Measurements from ENCODE around the gene C5AR1.

Gene C5AR1

DNA sequence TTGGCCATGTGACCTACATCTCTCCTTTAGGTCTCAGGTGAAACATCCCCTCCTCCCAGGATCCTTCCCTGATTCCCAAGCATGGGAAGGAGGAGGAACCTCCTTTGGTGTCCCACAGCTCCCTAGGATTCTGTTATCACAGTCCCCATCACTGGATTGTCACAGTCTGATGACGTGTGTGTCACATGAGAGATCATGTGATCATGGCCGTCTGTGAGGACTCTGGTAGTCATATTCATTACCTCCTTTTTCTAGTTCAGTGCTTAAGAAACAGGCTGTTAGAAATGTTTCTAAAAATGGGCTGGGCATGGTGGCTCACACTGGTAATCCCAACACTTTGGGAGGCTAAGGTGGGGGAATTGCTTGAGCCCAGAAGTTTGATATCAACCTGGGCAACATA lies 42.4 kb downstream of the C5AR1 start:
- in situ Hi-C loops (cut with MboI; ENCODE audit: low sequenced_read_pairs, unreplicated experiment) = no loop called here

DNA sequence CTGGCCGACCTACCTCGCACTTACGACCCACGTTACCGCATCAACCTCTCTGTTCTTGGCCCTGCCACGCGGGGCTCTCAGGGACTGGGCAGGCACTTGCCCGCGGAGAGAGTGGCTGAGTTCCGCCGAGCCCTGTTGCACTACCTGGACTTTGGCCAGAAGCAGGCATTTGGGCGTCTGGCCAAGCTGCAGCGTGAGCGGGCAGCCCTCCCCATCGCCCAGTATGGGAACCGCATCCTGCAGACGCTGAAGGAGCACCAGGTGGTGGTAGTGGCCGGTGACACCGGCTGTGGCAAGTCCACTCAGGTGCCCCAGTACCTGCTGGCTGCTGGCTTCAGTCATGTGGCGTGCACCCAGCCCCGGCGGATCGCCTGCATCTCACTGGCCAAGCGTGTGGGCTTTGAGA lies 43.6 kb downstream of the C5AR1 start:
- DNase-seq (ENCODE audit: low spot score) = no peak
- TF ChIP-seq, protein P1, sequence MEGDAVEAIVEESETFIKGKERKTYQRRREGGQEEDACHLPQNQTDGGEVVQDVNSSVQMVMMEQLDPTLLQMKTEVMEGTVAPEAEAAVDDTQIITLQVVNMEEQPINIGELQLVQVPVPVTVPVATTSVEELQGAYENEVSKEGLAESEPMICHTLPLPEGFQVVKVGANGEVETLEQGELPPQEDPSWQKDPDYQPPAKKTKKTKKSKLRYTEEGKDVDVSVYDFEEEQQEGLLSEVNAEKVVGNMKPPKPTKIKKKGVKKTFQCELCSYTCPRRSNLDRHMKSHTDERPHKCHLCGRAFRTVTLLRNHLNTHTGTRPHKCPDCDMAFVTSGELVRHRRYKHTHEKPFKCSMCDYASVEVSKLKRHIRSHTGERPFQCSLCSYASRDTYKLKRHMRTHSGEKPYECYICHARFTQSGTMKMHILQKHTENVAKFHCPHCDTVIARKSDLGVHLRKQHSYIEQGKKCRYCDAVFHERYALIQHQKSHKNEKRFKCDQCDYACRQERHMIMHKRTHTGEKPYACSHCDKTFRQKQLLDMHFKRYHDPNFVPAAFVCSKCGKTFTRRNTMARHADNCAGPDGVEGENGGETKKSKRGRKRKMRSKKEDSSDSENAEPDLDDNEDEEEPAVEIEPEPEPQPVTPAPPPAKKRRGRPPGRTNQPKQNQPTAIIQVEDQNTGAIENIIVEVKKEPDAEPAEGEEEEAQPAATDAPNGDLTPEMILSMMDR (IDR thresholded peaks at IDR 0.05; ENCODE audit: borderline replicate concordance, control extremely low read depth, extremely low read depth, insufficient read depth, missing control alignments) = no peak
- in situ Hi-C loops (cut with MboI; ENCODE audit: low sequenced_read_pairs, unreplicated experiment) = no loop called here

More for the DNA sequence above, 42.4 kb downstream of the C5AR1 start:
- TF ChIP-seq, protein P1 (IDR thresholded peaks at IDR 0.05; ENCODE audit: borderline replicate concordance, control extremely low read depth, extremely low read depth, insufficient read depth, missing control alignments) = no peak
- no peak for DNase-seq (ENCODE audit: low spot score)

DNA sequence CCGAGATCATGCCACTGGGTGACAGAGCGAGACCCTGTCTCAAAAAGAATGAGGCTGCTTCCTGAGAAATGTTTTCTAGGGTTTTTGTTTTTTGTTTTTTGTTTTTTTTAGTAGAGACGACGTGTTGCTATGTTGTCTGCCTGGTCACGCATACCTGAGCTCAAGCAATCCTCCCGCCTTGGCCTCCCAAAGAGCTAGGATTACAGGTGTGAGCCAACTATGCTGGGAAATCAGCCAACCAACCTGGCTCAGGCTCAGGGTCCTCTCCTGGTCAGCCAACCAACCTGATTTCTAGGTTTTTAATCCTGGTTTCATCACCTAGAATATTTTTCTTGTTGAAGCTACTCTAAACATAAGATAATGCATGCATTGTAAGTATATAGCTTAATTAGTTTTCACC lies 47.2 kb downstream of the C5AR1 start:
- in situ Hi-C loops (cut with MboI; ENCODE audit: low sequenced_read_pairs, unreplicated experiment) = no loop called here
- TF ChIP-seq, protein P1 (IDR thresholded peaks at IDR 0.05; ENCODE audit: borderline replicate concordance, control extremely low read depth, extremely low read depth, insufficient read depth, missing control alignments) = no peak
- no peak for DNase-seq (ENCODE audit: low spot score)

DNA sequence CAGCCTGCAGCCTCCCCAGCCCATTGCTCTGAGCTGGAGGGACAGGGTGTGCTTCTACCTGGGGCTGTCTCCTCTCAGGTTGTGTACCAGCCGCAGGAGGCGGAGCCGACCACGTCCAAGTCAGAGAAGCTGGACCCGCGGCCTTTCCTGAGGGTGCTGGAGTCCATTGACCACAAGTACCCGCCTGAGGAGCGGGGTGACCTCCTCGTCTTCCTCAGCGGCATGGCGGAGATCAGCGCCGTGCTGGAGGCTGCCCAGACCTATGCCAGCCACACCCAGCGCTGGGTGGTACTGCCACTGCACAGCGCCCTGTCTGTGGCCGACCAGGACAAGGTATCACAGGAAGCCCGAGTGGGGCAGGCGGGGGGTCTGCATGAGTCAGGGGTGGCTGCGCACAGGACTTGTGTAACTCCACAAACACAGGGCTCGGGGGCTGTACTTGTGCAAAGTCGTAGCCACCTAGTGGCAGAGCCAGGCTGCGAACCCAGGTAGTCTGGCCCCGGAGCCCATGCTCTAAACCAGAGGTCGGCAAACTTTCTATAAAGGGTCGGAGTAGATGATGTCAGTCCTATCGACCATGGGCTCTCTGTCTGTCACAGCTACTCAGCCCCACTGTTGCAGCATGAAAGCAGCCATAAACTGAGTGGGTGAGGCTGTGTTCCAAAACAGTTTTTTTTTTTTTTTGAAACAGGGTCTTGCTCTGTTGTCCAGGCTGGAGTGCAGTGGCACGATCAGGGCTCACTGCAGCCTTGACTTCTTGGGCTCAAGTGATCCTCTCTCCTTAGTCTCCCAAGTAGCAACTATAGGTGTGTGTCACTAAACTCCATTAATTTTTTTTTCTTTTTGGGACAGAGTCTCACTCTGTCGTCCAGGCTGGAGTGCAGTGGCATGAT lies 48.4 kb downstream of the C5AR1 start:
- in situ Hi-C loops (cut with MboI; ENCODE audit: low sequenced_read_pairs, unreplicated experiment) = no loop called here
- no peak for DNase-seq (ENCODE audit: low spot score)
- TF ChIP-seq, protein P1 (IDR thresholded peaks at IDR 0.05; ENCODE audit: borderline replicate concordance, control extremely low read depth, extremely low read depth, insufficient read depth, missing control alignments) = no peak

DNA sequence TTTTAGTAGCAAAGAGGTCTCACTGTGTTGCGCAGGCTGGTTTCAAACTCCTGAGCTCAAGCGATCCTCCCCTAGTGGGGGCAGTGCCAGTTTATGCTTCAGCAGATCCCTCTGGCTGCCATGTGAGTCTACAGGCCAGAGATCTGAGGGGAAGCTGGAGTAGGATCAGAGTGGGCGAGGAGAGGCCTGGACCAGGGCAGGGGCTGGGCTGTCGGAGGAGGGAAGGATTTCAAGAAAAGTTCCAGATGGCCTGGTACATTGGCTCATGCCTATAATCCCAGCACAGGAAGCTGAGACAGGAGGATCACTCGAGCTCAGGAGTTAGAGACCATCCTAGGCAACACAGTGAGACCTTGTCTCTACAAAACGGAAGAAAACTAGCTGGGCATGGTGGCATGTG lies 49.3 kb downstream of the C5AR1 start:
- in situ Hi-C loops (cut with MboI; ENCODE audit: low sequenced_read_pairs, unreplicated experiment) = no loop called here
- DNase-seq (ENCODE audit: low spot score) = no peak
- TF ChIP-seq, protein P1 (IDR thresholded peaks at IDR 0.05; ENCODE audit: borderline replicate concordance, control extremely low read depth, extremely low read depth, insufficient read depth, missing control alignments) = no peak

DNA sequence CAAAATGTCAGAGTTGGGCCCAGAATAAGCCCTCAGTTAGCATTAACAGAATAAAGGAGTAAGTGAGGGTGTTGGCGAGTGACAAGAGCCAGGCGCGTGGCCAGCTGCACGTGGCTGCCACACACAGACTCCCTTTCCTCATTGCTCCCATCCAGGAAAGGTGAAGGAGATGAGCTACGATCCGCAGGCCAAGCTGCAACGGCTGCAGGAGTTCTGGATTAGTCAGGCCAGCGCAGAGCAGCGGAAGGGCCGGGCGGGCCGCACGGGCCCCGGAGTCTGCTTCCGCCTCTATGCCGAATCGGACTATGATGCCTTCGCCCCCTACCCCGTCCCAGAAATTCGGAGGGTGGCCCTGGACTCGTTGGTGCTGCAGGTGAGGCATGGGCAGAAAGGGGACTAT lies 52.7 kb downstream of the C5AR1 start:
- no peak for DNase-seq (ENCODE audit: low spot score)
- in situ Hi-C loops (cut with MboI; ENCODE audit: low sequenced_read_pairs, unreplicated experiment) = no loop called here
- TF ChIP-seq, protein P1 (IDR thresholded peaks at IDR 0.05; ENCODE audit: borderline replicate concordance, control extremely low read depth, extremely low read depth, insufficient read depth, missing control alignments) = no peak
